HEK293T (cell line): ENCODE measurements around the gene VWC2.

ENCODE experiments used
- FOXK2 ChIP-seq: fragments of 450-650 bp; IDR thresholded peaks from 2 replicates; pipeline ENCODE4 v1.6.1; 2016; ENCODE audit warnings: mild to moderate bottlenecking
- FOXM1 ChIP-seq: fragments of 450-650 bp; IDR thresholded peaks from 2 replicates; pipeline ENCODE4 v1.6.1; 2017; ENCODE audit warnings: mild to moderate bottlenecking, borderline replicate concordance
- LEF1 ChIP-seq: fragments of 450-650 bp; IDR thresholded peaks from 2 replicates; pipeline ENCODE4 v1.6.1; 2017; ENCODE audit warnings: mild to moderate bottlenecking, borderline replicate concordance
- SP1 ChIP-seq: fragments of 450-650 bp; IDR thresholded peaks from 2 replicates; pipeline ENCODE4 v1.6.1; 2017

GRCh38 chr7:49892481-49892880, 119.0 kb downstream of the VWC2 start:
- no peak for TF ChIP-seq LEF1
- no peak for TF ChIP-seq FOXM1
- no peak for TF ChIP-seq SP1
- no peak for TF ChIP-seq FOXK2
